Right lobe of liver (tissue), 4 donors: ENCODE results near the gene GGCT.

Source experiments
- POLR2A ChIP-seq: fragments of 450-650 bp; IDR thresholded peaks from one replicate; pipeline ENCODE4 v1.6.1; 2017; ENCODE audit warnings: antibody characterized with exemption, mild to moderate bottlenecking
- TF ChIP-seq, protein P1 (sequence below), 4 donors: fragments of 200-600 bp in 3 of 4; fragments of 450-650 bp in 1 of 4; IDR thresholded peaks; one replicate each; pipeline versions ENCODE4 v1.5.1 to v1.8.0; 2016 to 2022; ENCODE audit warnings: antibody characterized with exemption in 4 of 4, mild to moderate bottlenecking in 2 of 4
- donor health status: DM: no; HTN: no; CAD: no.
- donor health status: DM: no; HTN: no; CAD: no.
- donor health status: DM: no; HTN: yes; CAD: no.

DNA sequence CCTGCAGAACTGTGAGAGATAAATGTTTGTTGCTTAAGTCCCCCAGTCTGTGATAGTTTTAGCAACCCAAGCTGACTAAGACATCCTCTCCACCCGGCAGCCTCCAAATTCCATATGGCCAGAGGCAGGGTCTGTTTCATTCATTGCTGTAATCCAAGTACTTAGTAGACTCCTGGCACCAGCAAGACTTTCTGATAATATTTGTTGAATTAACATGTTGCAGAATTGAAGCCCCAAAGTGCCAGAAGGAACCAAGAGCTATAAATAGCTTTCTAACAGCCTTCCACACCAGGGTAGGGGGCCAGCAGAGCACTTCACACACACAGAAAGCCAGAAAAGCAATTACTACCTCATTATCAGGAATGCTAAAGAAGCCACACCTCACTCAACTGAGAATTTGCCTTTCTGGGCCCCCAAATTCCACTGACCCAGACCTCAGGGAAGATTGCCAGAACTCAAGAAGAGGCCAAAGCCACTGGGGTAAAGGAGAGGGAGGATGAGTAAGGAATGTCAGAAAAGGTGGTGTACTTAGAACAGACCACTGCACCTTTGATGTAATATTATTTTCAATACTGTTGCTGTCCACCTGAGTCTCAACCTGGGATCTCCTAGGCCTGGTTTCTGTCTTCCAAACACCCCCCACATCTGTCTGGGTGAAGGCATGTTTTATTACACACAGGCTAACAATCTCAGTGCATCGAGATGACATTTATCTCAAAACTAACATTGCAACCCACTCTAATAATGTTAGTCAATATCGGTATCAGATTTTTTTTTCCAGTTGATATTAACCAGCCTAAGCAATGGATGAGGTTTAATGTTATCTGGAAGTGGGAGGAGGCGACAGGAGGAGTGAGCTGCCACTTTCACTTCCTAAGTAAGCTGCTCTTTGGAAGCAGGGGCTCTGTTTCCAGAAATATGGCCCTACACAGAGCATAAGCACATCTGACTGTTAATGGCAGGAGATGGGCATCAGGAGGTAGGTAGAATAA is 31.5 kb downstream of the GGCT start:
- no peak for TF ChIP-seq POLR2A
- TF ChIP-seq, protein P1, sequence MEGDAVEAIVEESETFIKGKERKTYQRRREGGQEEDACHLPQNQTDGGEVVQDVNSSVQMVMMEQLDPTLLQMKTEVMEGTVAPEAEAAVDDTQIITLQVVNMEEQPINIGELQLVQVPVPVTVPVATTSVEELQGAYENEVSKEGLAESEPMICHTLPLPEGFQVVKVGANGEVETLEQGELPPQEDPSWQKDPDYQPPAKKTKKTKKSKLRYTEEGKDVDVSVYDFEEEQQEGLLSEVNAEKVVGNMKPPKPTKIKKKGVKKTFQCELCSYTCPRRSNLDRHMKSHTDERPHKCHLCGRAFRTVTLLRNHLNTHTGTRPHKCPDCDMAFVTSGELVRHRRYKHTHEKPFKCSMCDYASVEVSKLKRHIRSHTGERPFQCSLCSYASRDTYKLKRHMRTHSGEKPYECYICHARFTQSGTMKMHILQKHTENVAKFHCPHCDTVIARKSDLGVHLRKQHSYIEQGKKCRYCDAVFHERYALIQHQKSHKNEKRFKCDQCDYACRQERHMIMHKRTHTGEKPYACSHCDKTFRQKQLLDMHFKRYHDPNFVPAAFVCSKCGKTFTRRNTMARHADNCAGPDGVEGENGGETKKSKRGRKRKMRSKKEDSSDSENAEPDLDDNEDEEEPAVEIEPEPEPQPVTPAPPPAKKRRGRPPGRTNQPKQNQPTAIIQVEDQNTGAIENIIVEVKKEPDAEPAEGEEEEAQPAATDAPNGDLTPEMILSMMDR (IDR thresholded peaks at IDR 0.05): no peak
